Mesothelial cell of epicardium (in vitro differentiated cells): ENCODE results near the gene ARHGAP18. TPM values are rescaled to one million over a fixed set of nuclear protein-coding genes. Genes with fewer than 3 reads are reported as not detected.

Experiments
- DNase-seq, 2 experiments: peaks; one replicate each; pipeline ENCODE4 v3.0.0; 2021; ENCODE audit warnings: low spot score in 2 of 2; ENCODE audit not compliant: unreplicated experiment in 2 of 2
- H3K27ac Mint-ChIP-seq: 2 replicates; pipeline ENCODE4 v1.8.0; 2021; ENCODE audit warnings: mixed read lengths
- H3K27me3 Mint-ChIP-seq: 2 replicates; pipeline ENCODE4 v1.8.0; 2021; ENCODE audit warnings: low read depth, mixed read lengths
- H3K36me3 Mint-ChIP-seq: 2 replicates; pipeline ENCODE4 v1.8.0; 2021; ENCODE audit warnings: mixed read lengths
- H3K4me1 Mint-ChIP-seq: 2 replicates; pipeline ENCODE4 v1.8.0; 2021; ENCODE audit warnings: mixed read lengths
- H3K4me3 Mint-ChIP-seq: 2 replicates; pipeline ENCODE4 v1.8.0; 2021; ENCODE audit warnings: mild to moderate bottlenecking, moderate library complexity, mixed read lengths
- H3K9me3 Mint-ChIP-seq: 2 replicates; pipeline ENCODE4 v1.8.0; 2021; ENCODE audit warnings: mixed read lengths
- CTCF ChIP-seq: fragments of 200-600 bp; sonication (generic); IDR thresholded peaks from one replicate; pipeline ENCODE4 v1.5.0; 2021; ENCODE audit warnings: antibody characterized with exemption; ENCODE audit not compliant: unreplicated experiment
- total RNA-seq: library from RNA; stranded (reverse); gene quantifications from 3 replicates; pipeline ENCODE4 v1.2.1, GENCODE V29; 2021

Gene ARHGAP18
- total RNA-seq, 1 donor from 2014 or later: 10.5 TPM

- no peak for DNase-seq
- Mint-ChIP-seq H3K27ac (no peak overlapping the region), H3K36me3 (no peaks in the 10 kb centered on the region), H3K27me3 (no peaks in the 10 kb centered on the region), H3K9me3 (peaks cover 5% of the 10 kb centered on the region), H3K4me3 (no peak overlapping the region), H3K4me1 (peaks cover 19% of the 10 kb centered on the region)
- no peak for TF ChIP-seq CTCF
Measured at GRCh38 chr6:129732542-129732941, 22.6 kb upstream of the ARHGAP18 start.

GRCh38 chr6:129732034-129732433 lies 22.1 kb upstream of the ARHGAP18 start:
- H3K36me3 Mint-ChIP-seq: no peaks in the 10 kb centered on the region
- no peak for DNase-seq
- H3K9me3 Mint-ChIP-seq: peaks cover 5% of the 10 kb centered on the region
- H3K27me3 Mint-ChIP-seq: no peaks in the 10 kb centered on the region
- H3K4me1 Mint-ChIP-seq: peaks cover 19% of the 10 kb centered on the region
- H3K4me3 Mint-ChIP-seq: no peak overlapping the region
- H3K27ac Mint-ChIP-seq: no peak overlapping the region
- no peak for TF ChIP-seq CTCF

GRCh38 chr6:129731428-129731827 lies 21.5 kb upstream of the ARHGAP18 start:
- no peak for DNase-seq

GRCh38 chr6:129730477-129731165 lies 20.6 kb upstream of the ARHGAP18 start:
- peaks cover 5% of the 10 kb centered on the region for H3K9me3 Mint-ChIP-seq
- H3K4me3 Mint-ChIP-seq: no peak overlapping the region
- H3K4me1 Mint-ChIP-seq: peaks cover 19% of the 10 kb centered on the region
- peak; percentile 45 for TF ChIP-seq CTCF
- H3K36me3 Mint-ChIP-seq: no peaks in the 10 kb centered on the region
- H3K27me3 Mint-ChIP-seq: no peaks in the 10 kb centered on the region
- no peak overlapping the region for H3K27ac Mint-ChIP-seq
- no peak for DNase-seq

More at GRCh38 chr6:129731428-129731827, 21.5 kb upstream of the ARHGAP18 start:
- no peak overlapping the region for H3K4me3 Mint-ChIP-seq
- H3K9me3 Mint-ChIP-seq: peaks cover 5% of the 10 kb centered on the region
- H3K27me3 Mint-ChIP-seq: no peaks in the 10 kb centered on the region
- no peak for TF ChIP-seq CTCF
- no peak overlapping the region for H3K27ac Mint-ChIP-seq
- H3K4me1 Mint-ChIP-seq: peaks cover 19% of the 10 kb centered on the region
- no peaks in the 10 kb centered on the region for H3K36me3 Mint-ChIP-seq

- no peaks in the 10 kb centered on the region for H3K36me3 Mint-ChIP-seq
- no peaks in the 10 kb centered on the region for H3K27me3 Mint-ChIP-seq
- H3K4me1 Mint-ChIP-seq: peaks cover 13% of the 10 kb centered on the region
- no peak overlapping the region for H3K27ac Mint-ChIP-seq
- H3K9me3 Mint-ChIP-seq: no peaks in the 10 kb centered on the region
- H3K4me3 Mint-ChIP-seq: no peak overlapping the region
- no peak for TF ChIP-seq CTCF
- DNase-seq: no peak
Measured at GRCh38 chr6:129726650-129727049, 16.7 kb upstream of the ARHGAP18 start.

GRCh38 chr6:129725341-129725740 lies 15.4 kb upstream of the ARHGAP18 start:
- no peaks in the 10 kb centered on the region for H3K36me3 Mint-ChIP-seq
- no peaks in the 10 kb centered on the region for H3K9me3 Mint-ChIP-seq
- no peak overlapping the region for H3K27ac Mint-ChIP-seq
- H3K4me3 Mint-ChIP-seq: no peak overlapping the region
- no peak for TF ChIP-seq CTCF
- peaks cover 5% of the 10 kb centered on the region for H3K4me1 Mint-ChIP-seq
- no peaks in the 10 kb centered on the region for H3K27me3 Mint-ChIP-seq
- no peak for DNase-seq
